ENCODE measurements around the gene CHMP4A. TPM values are rescaled to one million over a fixed set of nuclear protein-coding genes. Genes with fewer than 3 reads are reported as not detected.

The CHMP4A gene
- total and polyA plus RNA-seq, 9 of the 15 experiments (the other 6 are each of a cell fraction or from before 2014, with no cell fraction given) = 28.8 to 104 (median 52.7) TPM

- DNase-seq (ENCODE audit: extremely low read depth in 1 of 4, low spot score in 3 of 4) = peak; percentile 75 to 89 (median 78)
- peak within 1 kb of the TSS; percentile 95 for H3K4me2 ChIP-seq (ENCODE audit: insufficient read depth, low read length)
- peak within 1 kb of the TSS; percentile 81 for H2AFZ ChIP-seq (ENCODE audit: low read depth, low read length)
- in situ Hi-C loops (cut with MboI) = no loop called here
- BruUV-seq (replicated peaks) = TSS peak; percentile 35
- peaks cover 25% of the 10 kb centered on the region; the same call in 2 of the 3 replicates for H3K36me3 ChIP-seq (ENCODE audit: control insufficient read depth, insufficient read depth, low read length)
- intact Hi-C loops (cut with micrococcal nuclease) = loop anchor here (1.0 to 2.0 kb wide), 2 partner anchors 17 to 82 kb away; partner anchors contain the start of genes GMPR2 and NEDD8
- ChIA-PET CTCF (ENCODE audit: low intra/inter-chr PET ratio) (interaction anchor here (1.0 to 1.3 kb wide), 2 partner anchors 81 to 82 kb away, joined by 4 to 5 read pairs; no protein-coding TSS in a partner anchor), POLR2A (interaction anchor here (0.8 to 3.6 kb wide), 5 partner anchors 9 to 43 kb away, joined by 3 to 21 read pairs (median 4); partner anchors contain the start of genes TINF2 and TM9SF1)
- no peaks in the 10 kb centered on the region for H4K20me1 ChIP-seq (replicated peaks; ENCODE audit: control insufficient read depth, insufficient read depth, low read length)
- H3K9me3 ChIP-seq (replicated peaks; ENCODE audit: control insufficient read depth, insufficient read depth, low read depth, low read length) = no peaks in the 10 kb centered on the region
- no peaks in the 10 kb centered on the region for H3K27me3 ChIP-seq (ENCODE audit: control insufficient read depth in 2 of 2, insufficient read depth in 2 of 2, low read length in 2 of 2)
- no peaks in the 10 kb centered on the region for H3K9me1 ChIP-seq (ENCODE audit: control insufficient read depth, insufficient read depth, low read length)
- WGBS (ENCODE audit: insufficient coverage, low coverage, missing lambda C conversion rate) = under 1% methylated on average over 24 of the region's 40 CpGs
- H3K4me3 ChIP-seq = peak within 1 kb of the TSS; percentile 62
- peak; percentile 87 for ATAC-seq
- H3K9ac ChIP-seq (ENCODE audit: insufficient read depth in 1 of 2, low read depth in 2 of 2, low read length in 2 of 2) = peak within 1 kb of the TSS; percentile 77 to 90
- FAIRE-seq = peak; percentile 87
- peaks cover 27% of the 10 kb centered on the region for H3K79me2 ChIP-seq (ENCODE audit: control insufficient read depth, insufficient read depth, low read length)
- peak within 1 kb of the TSS; percentile 71 for H3K27ac ChIP-seq (ENCODE audit: extremely low read depth, low read depth, low read length)
- peaks cover 4 to 11% of the 10 kb centered on the region in 2 experiments; a peak in 4 of 5 replicates for H3K4me1 ChIP-seq (replicated peaks in 1 of 2; ENCODE audit: control insufficient read depth in 2 of 2, insufficient read depth in 2 of 2, low read length in 2 of 2)
- TF ChIP-seq KLF13 (tag; IDR thresholded peaks at IDR 0.05; ENCODE audit: borderline replicate concordance, low read depth) (no peak), ZFX (CRISPR knock-in tag; IDR thresholded peaks at IDR 0.05) (peak; percentile 73), ATF3 (IDR thresholded peaks at IDR 0.05) (peak; percentile 53), ATF3 (CRISPR knock-in tag; conservative IDR thresholded peaks at IDR 0.05) (no peak), GATAD2B (IDR thresholded peaks at IDR 0.05; ENCODE audit: borderline replicate concordance) (no peak), TAF9B (IDR thresholded peaks at IDR 0.05; ENCODE audit: partially characterized antibody) (peak; percentile 62), ZSCAN29 (IDR thresholded peaks at IDR 0.05) (0 out of 2 replicates have a peak, but pooled peaks have one; percentile 26), PTRF (tag; IDR thresholded peaks at IDR 0.05) (no peak), NCOR1 (IDR thresholded peaks at IDR 0.05) (0 out of 2 replicates have a peak, but pooled peaks have one; percentile 11), THRA (IDR thresholded peaks at IDR 0.05) (no peak), PRDM10 (IDR thresholded peaks at IDR 0.05; ENCODE audit: partially characterized antibody) (no peak), ZBTB34 (CRISPR knock-in tag; IDR thresholded peaks at IDR 0.05) (no peak), HDAC1 (IDR thresholded peaks at IDR 0.05) (peak in 1 of 2 experiments; percentile 48; a peak in 1 of 4 replicates)
These were observed 2.4 kb upstream of the CHMP4A start, which contains the start of gene MDP1 for GRCh38 chr14:24215495-24216344. Gene MDP1 (minus strand): TSS chr14:24216066. CDS start chr14:24215955, 111 bp downstream.

Data from K562 (cell line).